ES-I3 (cell line): Measurements from ENCODE around the gene LRRD1.
A peak's percentile ranks its signal among the peaks of the same experiment; 100 is the strongest.
"Not testable (repeated sequence)": the region's sequence is repeated elsewhere in the genome, so short reads cannot be mapped to it uniquely, and the experiment has no call there.

Experiments used
- H3K36me3 ChIP-seq: 2 replicates; pipeline ENCODE4 v1.6.1; 2013; ENCODE audit warnings: mild to moderate bottlenecking, low read length, control low read depth, moderate library complexity; ENCODE audit not compliant: insufficient read depth
- H3K4me1 ChIP-seq: 2 replicates; pipeline ENCODE4 v1.6.1; 2013; ENCODE audit warnings: mild to moderate bottlenecking, control low read depth, low read length; ENCODE audit not compliant: insufficient read depth
- H3K9ac ChIP-seq: 2 replicates; pipeline ENCODE4 v1.6.1; 2013; ENCODE audit warnings: low read depth, mild to moderate bottlenecking, low read length, moderate library complexity
- H3K9me3 ChIP-seq: 2 replicates; pipeline ENCODE4 v1.6.1; 2013; ENCODE audit warnings: mild to moderate bottlenecking, low read length, moderate library complexity; ENCODE audit not compliant: control insufficient read depth, insufficient read depth

LRRD1 gene

DNA sequence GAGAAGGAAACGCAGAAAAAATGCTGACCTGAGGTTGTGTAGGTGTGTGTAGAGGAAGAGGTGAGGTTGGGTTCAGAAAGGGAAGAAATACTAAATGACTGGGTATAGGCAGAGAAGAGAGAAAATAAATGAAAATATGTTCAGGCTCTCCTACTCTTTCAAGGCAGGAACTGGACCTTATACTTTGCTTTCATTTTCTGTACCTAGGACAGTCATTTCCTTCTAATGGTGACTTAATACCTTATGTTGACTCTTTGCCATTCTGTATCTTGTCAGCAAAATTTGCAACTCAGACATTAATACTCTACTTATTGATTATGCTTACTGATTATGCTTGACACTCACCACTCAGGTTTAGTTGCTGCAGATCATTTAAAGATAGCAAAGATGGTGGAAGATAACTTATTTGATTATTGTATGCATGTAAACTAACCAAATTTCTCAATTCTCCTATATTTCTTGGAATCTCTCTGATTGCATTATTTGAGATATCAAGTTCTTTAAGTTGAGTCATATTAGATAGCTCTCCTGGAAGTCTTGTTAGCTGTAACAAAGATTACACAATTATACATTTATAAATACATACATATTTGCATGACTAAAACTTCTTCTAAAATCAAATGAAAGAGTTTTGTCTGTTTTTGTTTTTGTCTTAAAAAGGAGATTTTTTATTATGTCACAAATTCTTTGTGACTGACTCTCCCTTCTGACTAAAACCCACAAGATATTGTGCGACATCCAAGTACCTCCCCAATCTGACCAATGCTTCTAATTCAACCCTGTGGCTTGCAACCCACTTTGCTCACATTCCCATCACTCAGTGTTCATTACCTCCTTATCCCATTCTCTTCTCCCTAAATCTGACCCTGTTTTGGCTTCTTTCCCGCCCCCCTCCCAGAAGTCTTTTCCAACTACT lies 20.0 kb downstream of the LRRD1 start:
- no peaks in the 10 kb centered on the region for H3K4me1 ChIP-seq
- H3K9me3 ChIP-seq: no peaks in the 10 kb centered on the region
- no peak overlapping the region for H3K9ac ChIP-seq
- no peaks in the 10 kb centered on the region for H3K36me3 ChIP-seq

DNA sequence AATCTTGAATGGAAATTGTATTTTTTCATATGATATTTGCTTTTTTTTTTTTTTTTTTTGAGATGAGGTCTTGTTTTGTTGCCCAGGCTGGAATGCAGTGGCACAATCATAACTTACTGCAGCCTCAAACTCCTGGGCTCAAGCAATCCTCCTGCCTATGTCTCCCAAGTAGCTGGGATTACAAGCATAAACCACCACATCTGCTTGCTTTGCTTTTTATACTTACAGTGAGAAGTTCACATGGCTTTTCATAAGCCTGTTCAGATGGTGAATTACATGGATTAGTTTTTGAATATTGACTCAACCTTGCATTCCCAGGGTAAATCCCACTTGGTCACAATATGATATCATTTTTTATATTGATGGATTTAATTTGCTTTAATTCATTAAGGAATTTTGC lies 22.0 kb downstream of the LRRD1 start:
- no peaks in the 10 kb centered on the region for H3K9me3 ChIP-seq
- H3K9ac ChIP-seq: no peak overlapping the region
- H3K4me1 ChIP-seq: no peaks in the 10 kb centered on the region
- H3K36me3 ChIP-seq: no peaks in the 10 kb centered on the region

DNA sequence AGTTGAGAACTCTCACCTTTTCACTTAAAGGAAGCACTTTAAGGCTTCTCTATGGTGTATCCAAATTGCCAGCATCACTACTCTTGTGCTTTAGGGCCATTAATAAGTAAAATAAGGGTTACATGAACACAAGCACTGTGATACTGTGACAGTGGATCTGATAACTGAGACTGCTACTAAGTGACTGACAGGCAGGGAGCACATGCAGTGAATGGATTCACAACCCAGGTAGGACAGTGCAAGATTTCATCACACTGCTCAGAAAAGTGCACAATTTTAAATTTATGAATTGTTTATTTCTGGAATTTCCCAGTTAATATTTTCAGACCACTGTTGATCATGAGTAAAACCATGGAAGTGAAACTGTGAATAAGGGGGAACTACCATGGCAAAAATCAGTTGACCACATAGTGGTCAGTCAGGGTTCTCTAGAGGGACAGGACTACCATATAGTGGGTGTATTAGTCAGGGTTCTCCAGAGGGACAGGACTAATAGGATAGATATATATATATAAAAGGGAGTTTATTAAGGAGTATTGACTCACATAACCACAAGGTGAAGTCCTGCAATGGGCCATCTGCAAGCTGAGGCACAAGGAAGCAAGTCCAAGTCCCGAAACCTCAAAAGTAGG lies 23.7 kb downstream of the LRRD1 start:
- Histone ChIP-seq H3K4me1 (no peaks in the 10 kb centered on the region), H3K36me3 (no peaks in the 10 kb centered on the region), H3K9ac (no peak overlapping the region), H3K9me3 (no peaks in the 10 kb centered on the region)

DNA sequence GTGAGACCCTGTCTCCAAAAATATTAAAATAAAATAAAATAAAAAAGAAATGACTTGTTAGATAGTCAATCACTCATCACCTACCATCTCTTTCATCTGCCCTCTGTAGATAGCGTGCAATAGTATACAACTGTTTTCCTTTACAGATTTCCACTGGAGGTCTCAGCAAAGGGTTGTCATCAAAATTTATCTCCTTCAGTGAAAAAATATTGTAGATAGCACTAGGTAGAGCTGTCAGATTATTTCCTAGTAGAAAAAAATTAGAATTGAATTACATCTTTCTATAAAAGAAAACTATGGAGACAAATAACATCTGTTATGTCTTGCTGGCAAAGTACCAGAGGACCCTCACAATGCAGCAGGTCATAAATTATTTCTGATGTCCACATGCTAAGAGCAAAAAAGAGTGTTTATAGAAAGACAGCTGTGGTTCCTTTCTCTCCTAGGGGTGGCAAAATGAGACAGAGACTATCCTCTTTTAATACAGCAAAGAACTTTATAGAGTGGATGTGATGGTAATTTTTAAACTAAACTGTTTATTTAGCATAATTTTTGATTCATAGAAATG lies 28.4 kb downstream of the LRRD1 start:
- H3K4me1 ChIP-seq: no peaks in the 10 kb centered on the region
- H3K36me3 ChIP-seq: no peaks in the 10 kb centered on the region
- no peak overlapping the region for H3K9ac ChIP-seq
- no peaks in the 10 kb centered on the region for H3K9me3 ChIP-seq

DNA sequence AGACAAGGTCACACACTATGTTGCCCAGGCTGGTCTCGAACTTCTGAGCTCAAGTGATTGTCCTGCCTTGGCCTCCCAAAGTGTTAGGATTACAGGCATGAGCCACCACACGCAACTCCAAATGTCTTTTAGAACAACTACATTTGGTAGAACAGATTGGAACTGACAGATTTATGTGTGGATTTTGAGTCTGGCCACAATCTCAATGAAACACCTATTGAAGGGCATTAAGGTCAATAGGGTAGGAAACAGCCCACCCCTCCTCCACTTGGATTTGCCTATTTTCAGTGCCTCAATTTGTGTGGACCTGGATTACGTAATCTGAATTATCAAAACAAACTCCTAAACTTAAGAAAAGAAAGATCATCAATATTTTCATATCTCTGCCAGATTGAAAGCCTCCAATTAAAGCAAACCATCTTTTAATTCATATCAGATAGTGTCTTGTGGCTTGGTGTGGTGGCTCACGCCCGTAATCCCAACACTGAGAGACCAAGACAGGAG lies 29.2 kb downstream of the LRRD1 start:
- Histone ChIP-seq H3K4me1 (no peaks in the 10 kb centered on the region), H3K9ac (no peak overlapping the region), H3K9me3 (no peaks in the 10 kb centered on the region), H3K36me3 (no peaks in the 10 kb centered on the region)

DNA sequence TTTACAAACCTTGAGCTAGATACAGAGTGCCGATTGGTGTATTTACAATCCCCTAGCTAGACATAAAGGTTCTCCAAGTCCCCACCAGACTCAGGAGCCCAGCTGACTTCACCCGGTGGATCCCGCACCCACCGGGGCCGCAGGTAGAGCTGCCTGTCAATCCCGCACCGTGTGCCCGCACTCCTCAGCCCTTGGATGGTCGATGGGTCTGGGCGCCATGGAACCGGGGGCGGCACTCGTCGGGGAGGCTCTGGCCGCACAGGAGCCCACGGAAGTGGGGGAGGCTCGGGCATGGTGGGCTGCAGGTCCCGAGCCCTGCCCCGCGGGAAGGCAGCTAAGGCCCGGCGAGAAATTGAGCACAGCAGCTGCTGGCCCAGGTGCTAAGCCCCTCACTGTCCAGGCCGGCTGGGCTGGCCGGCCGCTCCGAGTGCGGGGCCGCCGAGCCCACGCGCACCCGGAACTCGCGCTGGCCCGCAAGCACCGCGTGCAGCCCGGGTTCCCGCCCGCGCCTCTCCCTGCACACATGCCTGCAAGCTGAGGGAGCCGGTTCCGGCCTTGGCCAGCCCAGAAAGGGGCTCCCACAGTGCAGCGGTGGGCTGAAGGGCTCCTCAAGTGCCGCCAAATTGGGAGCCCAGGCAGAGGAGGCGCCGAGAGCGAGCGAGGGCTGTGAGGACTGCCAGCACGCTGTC lies 35.6 kb downstream of the LRRD1 start:
- not testable (repeated sequence) for H3K9me3 ChIP-seq, H3K4me1 ChIP-seq, H3K36me3 ChIP-seq, H3K9ac ChIP-seq

DNA sequence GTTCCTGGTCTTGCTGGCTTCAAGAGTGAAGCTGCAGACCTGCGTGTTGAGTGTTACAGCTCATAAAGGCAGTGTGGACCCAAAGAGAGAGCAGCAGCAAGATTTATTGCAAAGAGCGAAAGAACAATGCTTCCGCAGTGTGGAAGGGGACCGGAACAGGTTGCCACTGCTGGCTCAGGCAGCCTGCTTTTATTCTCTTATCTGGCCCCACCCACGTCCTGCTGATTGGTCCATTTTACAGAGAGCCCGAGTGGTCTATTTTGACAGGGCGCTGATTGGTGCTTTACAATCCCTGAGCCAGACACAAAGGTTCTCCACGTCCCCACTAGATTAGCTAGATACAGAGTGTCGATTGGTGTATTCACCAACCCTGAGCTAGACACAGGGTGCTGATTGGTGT lies 36.2 kb downstream of the LRRD1 start:
- H3K4me1 ChIP-seq, H3K36me3 ChIP-seq, H3K9ac ChIP-seq: not testable (repeated sequence)

DNA sequence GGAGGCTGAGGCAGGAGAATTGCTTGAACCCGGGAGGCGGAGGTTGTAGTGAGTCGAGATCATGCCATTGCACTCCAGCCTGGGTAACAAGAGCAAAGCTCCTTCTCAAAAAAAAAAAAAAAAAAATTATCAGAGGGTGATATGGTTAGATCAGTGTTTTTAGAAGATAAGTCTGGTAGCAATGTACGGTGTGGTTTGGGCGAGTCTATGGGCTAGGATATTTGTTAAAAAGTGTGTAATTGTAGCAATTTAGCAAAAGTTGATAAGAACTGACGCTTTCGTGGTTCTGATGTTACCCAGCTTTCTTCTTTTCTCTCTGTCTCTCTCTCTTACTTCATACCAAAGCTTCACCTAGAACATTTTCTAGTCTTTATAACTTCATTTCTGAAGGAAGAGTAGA lies 37.8 kb downstream of the LRRD1 start:
- no peaks in the 10 kb centered on the region for H3K4me1 ChIP-seq
- no peaks in the 10 kb centered on the region for H3K36me3 ChIP-seq
- no peaks in the 10 kb centered on the region for H3K9me3 ChIP-seq
- no peak overlapping the region for H3K9ac ChIP-seq

More for the DNA sequence above, 36.2 kb downstream of the LRRD1 start:
- H3K9me3 ChIP-seq: not testable (repeated sequence)

DNA sequence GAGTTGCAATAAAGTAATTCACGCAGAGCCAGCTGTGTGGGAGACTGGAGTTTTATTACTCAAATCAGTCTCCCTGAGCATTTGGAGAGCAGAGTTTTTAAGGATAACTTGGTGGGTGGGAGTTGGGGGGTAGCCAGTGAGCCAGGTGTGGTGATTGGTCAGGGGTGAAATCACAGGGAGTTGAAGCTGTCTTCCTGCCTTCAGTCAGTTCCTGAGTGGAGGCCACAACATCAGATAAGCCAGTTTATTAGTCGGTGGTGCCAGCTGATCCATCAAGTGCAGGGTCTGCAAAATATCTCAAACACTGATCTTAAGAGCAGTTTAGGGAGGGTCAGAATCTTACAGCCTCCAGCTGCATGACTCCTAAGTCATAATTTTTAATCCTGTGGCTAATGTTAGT lies 41.4 kb downstream of the LRRD1 start:
- Histone ChIP-seq H3K36me3 (no peaks in the 10 kb centered on the region), H3K9me3 (no peaks in the 10 kb centered on the region), H3K4me1 (no peaks in the 10 kb centered on the region), H3K9ac (no peak overlapping the region)

DNA sequence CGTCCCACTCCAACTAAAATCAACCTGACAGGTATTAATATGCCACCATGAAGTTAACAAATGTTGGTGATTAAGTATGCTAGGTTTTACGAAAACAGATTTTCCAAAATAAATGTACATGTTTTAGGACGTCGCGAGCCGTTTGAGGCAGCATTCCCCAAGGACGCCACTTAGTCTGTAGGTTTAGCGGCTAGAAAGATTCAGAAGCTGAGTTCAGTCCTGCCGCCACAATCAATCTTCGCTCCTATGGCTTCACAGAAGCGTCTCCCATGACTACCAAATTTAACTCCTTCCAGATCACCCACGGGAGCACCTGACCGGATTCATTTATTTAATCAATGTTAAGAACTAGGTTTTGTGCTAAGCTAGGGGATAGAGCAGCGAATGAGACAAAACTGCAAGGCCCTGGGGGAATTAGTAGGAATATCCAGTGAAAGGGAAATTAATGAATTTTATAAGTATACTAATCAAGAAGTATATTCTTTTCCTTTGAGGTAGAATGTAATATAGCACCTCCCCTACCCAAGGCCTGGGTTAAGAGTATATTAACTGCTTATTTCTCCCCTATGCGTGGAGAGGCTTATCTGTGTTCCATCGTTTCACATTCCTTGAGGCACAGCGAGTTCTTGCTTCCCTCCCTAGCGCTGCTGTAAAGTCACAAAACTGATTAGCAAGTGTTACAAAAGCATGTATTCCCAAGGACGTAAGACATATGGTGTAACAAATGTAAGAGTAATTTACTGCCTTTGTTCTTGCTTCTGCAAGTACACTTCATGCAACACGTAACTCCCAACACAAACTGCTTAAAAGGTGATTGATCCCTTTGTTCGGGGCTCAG lies 43.7 kb downstream of the LRRD1 start:
- 0 out of 2 replicates have a peak, but pooled peaks cover 5% of the 10 kb centered on the region for H3K36me3 ChIP-seq
- H3K9ac ChIP-seq: peak overlapping the region; percentile 77
- H3K4me1 ChIP-seq: no peaks in the 10 kb centered on the region
- H3K9me3 ChIP-seq: no peaks in the 10 kb centered on the region

DNA sequence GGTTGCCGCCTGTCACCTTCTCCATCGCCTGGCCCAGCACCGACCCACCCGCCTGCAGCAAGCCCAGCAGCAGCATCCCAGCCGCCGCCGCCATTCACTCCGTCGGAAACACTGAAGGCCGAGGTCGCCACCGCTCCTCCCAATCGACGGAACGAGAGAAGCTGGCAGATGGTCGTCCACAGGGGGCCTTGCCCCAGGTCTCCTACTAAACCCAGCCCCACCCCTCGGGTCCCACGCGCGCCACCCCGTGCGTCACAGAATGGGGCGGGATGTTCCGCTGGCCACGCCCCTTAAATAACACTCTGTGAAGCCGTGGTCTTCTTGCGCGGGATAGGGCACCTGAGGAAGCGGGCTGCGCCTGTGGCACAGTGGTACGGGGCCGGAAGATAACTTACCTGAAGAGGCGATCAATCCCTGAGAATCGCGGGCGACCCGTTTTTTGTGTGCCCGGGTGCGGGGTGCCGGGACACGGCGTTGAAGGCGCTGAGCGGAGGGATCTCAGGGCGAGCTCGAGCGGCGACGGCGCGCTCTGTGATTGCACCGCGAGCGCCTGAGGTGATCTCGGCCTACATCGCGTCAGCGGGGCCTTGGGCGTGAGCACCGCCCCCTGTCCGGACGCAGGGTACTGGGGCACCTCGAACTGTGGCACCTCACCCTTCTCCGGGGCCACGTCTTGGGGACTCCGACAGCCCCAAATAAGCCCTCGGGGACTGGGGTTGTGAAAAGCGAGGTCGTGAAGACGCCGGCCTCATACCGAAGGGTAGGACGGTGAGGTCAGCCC lies 44.5 kb downstream of the LRRD1 start, which contains the start of gene CYP51A1:
Gene CYP51A1 (minus strand): TSS at position 207 of the 781 bp plus-strand sequence. CDS start 113 bp downstream, at position 94.
- Histone ChIP-seq H3K9ac (peak within 1 kb of the TSS; percentile 77), H3K36me3 (0 out of 2 replicates have a peak, but pooled peaks cover 5% of the 10 kb centered on the region), H3K4me1 (no peaks in the 10 kb centered on the region), H3K9me3 (no peaks in the 10 kb centered on the region)

DNA sequence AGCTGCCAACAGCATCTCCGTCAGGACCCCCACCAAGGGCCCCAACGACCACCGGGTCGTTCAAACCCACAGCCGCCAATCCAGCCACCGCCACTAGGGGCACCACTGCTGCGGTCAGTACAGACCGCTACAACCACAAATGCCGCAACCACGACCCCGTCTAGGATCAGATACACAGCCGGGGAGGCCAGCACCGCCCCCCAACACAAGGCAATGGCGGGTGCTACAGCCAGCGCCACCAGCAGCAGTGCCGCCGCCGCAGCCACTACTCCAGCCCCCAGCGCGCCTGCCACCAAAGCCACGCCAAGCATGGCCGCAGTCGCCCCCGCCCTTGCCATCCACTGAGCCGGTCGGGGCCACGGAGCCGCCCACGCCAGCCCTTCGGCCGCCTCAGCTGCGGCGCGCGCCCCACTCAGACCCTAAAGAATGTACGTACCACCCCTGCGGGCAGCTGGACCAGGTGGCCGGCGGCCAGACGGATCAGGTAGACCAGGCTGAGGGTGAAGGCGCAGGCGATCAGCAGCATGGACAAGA lies 45.1 kb downstream of the LRRD1 start:
- Histone ChIP-seq H3K9ac (peak overlapping the region; percentile 77), H3K9me3 (no peaks in the 10 kb centered on the region), H3K36me3 (peaks cover 6% of the 10 kb centered on the region; the same call in 1 of the 2 replicates), H3K4me1 (no peaks in the 10 kb centered on the region)
